Smooth muscle cell (in vitro differentiated cells): Measurements from ENCODE around the gene LTK. TPM values are rescaled to one million over a fixed set of nuclear protein-coding genes. Genes with fewer than 3 reads are reported as not detected.

Source experiments
- DNase-seq: peaks from one replicate; lab custom pipeline; 2025; ENCODE audit not compliant: unreplicated experiment; lab: John Stamatoyannopoulos, UW
- H2AFZ ChIP-seq: fragments of 200-600 bp; sonication (generic); 2 replicates; pipeline ENCODE4 v1.6.0; 2016; ENCODE audit warnings: antibody characterized with exemption, low read depth, mild to moderate bottlenecking
- H3F3A ChIP-seq: fragments of 200-600 bp; sonication (generic); 2 replicates; pipeline ENCODE4 v1.6.0; 2017; ENCODE audit warnings: antibody characterized with exemption, low read depth
- H3K27ac ChIP-seq: fragments of 200-600 bp; sonication (generic); 2 replicates; pipeline ENCODE4 v1.5.1; 2016; ENCODE audit warnings: low read depth, mild to moderate bottlenecking
- H3K27me3 ChIP-seq: fragments of 200-600 bp; sonication (generic); 2 replicates; pipeline ENCODE4 v1.6.1; 2016; ENCODE audit warnings: low read depth, mild to moderate bottlenecking
- H3K36me3 ChIP-seq: fragments of 200-600 bp; sonication (generic); 2 replicates; pipeline ENCODE4 v1.5.1; 2016; ENCODE audit warnings: low read depth
- H3K4me1 ChIP-seq: fragments of 200-600 bp; sonication (generic); 2 replicates; pipeline ENCODE4 v1.5.1; 2016; ENCODE audit warnings: low read depth
- H3K4me2 ChIP-seq: fragments of 200-600 bp; sonication (generic); 2 replicates; pipeline ENCODE4 v1.6.0; 2016; ENCODE audit warnings: mild to moderate bottlenecking
- H3K4me3 ChIP-seq: fragments of 200-600 bp; sonication (generic); 2 replicates; pipeline ENCODE4 v1.5.1; 2016; ENCODE audit warnings: mild to moderate bottlenecking
- H3K79me2 ChIP-seq: fragments of 200-600 bp; sonication (generic); 2 replicates; pipeline ENCODE4 v1.6.0; 2016; ENCODE audit warnings: low read depth, mild to moderate bottlenecking
- H3K9ac ChIP-seq: fragments of 200-600 bp; sonication (generic); 2 replicates; pipeline ENCODE4 v1.6.0; 2016; ENCODE audit warnings: low read depth
- H3K9me3 ChIP-seq: fragments of 200-600 bp; sonication (generic); replicated peaks from 2 replicates; pipeline ENCODE4 v1.5.1; 2016; ENCODE audit warnings: low read depth
- H4K20me1 ChIP-seq: fragments of 200-600 bp; sonication (generic); 2 replicates; pipeline ENCODE4 v1.6.0; 2016; ENCODE audit warnings: low read depth
- WGBS: methylation state at CpG from one replicate; pipeline ENCODE4 v1.1.7; 2016; ENCODE audit warnings: low lambda C conversion rate; 5-methylcytosine and 5-hydroxymethylcytosine counted together
- polyA plus RNA-seq: library from polyadenylated mRNA; unstranded; fragments of >200 nt; fragmentation: Nextera tagmentation; extraction: Ambion mirVana; gene quantifications from 2 replicates; pipeline ENCODE4 v1.2.1, GENCODE V29; 2016
- total RNA-seq: library from RNA; depleted of rRNA; stranded (reverse); fragments of >200 nt; gene quantifications from 2 replicates; pipeline ENCODE4 v1.2.3, GENCODE V29; 2014
- TF ChIP-seq, protein P1 (sequence below): fragments of 200-600 bp; sonication (generic); IDR thresholded peaks from 2 replicates; pipeline ENCODE4 v1.5.1; 2017; ENCODE audit warnings: borderline replicate concordance, mild to moderate bottlenecking, antibody characterized with exemption; ENCODE audit not compliant: insufficient read depth, poor library complexity, severe bottlenecking

Gene LTK
- total and polyA plus RNA-seq, 2 experiments from 2014 or later = 1.2 to 1.6 TPM

DNA sequence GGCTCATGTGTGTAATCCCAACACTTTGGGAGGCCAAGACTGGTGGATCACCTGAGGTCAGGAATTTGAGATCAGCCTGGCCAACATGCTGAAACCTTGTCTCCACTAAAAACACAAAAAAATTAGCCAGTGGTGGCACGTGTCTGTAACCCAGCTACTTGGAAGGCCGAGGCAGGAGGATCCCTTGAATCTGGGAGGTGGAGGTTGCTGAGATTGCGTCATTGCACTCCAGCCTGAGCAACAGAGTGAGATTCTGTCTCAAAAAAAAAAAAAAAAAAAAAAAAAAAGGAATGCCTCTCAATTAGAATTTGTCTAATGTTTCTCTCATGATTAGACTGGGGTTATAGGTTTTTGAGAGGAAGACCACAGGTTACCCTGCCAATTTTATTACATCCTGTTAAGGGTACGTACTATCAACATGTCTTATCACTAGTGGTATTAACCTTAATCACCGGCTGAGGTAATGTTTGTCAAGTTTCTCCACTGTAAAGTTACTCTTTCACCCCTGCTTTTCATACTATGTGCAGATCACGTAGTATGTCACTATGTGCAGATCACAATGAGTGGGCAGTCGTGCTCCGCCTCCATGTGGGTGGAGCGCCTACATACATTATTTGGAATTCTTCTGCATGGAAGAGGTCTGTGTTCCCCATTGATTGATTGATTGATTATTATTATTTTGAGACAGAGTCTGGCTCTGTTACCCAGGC is 36.6 kb upstream of the LTK start:
- H3F3A ChIP-seq = no peaks in the 10 kb centered on the region
- H4K20me1 ChIP-seq = no peaks in the 10 kb centered on the region
- no peaks in the 10 kb centered on the region for H3K4me1 ChIP-seq
- TF ChIP-seq, protein P1, sequence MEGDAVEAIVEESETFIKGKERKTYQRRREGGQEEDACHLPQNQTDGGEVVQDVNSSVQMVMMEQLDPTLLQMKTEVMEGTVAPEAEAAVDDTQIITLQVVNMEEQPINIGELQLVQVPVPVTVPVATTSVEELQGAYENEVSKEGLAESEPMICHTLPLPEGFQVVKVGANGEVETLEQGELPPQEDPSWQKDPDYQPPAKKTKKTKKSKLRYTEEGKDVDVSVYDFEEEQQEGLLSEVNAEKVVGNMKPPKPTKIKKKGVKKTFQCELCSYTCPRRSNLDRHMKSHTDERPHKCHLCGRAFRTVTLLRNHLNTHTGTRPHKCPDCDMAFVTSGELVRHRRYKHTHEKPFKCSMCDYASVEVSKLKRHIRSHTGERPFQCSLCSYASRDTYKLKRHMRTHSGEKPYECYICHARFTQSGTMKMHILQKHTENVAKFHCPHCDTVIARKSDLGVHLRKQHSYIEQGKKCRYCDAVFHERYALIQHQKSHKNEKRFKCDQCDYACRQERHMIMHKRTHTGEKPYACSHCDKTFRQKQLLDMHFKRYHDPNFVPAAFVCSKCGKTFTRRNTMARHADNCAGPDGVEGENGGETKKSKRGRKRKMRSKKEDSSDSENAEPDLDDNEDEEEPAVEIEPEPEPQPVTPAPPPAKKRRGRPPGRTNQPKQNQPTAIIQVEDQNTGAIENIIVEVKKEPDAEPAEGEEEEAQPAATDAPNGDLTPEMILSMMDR = no peak
- no peak overlapping the region for H3K4me3 ChIP-seq
- no peaks in the 10 kb centered on the region for H3K27me3 ChIP-seq
- H3K79me2 ChIP-seq = no peaks in the 10 kb centered on the region
- H3K9ac ChIP-seq = no peak overlapping the region
- H3K4me2 ChIP-seq = no peak overlapping the region
- no peak overlapping the region for H2AFZ ChIP-seq
- no peak for DNase-seq
- no peak overlapping the region for H3K27ac ChIP-seq
- no peaks in the 10 kb centered on the region for H3K9me3 ChIP-seq
- 87% methylated on average over 9 of the region's 9 CpGs for WGBS
- H3K36me3 ChIP-seq = no peaks in the 10 kb centered on the region

GRCh38 chr15:41546851-41547786 is 33.5 kb upstream of the LTK start:
- no peak overlapping the region for H3K9ac ChIP-seq
- H2AFZ ChIP-seq = no peak overlapping the region
- no peaks in the 10 kb centered on the region for H3F3A ChIP-seq
- peaks cover 3% of the 10 kb centered on the region for H3K4me1 ChIP-seq
- TF ChIP-seq, protein P1 = no peak
- no peak for DNase-seq
- H3K27me3 ChIP-seq = no peaks in the 10 kb centered on the region
- WGBS = 70% methylated on average over 13 of the region's 13 CpGs
- peak overlapping the region; percentile 67 for H3K27ac ChIP-seq
- no peak overlapping the region for H3K4me3 ChIP-seq
- no peaks in the 10 kb centered on the region for H3K9me3 ChIP-seq
- peaks cover 13% of the 10 kb centered on the region for H3K79me2 ChIP-seq
- no peaks in the 10 kb centered on the region for H4K20me1 ChIP-seq
- no peaks in the 10 kb centered on the region for H3K36me3 ChIP-seq
- no peak overlapping the region for H3K4me2 ChIP-seq

DNA sequence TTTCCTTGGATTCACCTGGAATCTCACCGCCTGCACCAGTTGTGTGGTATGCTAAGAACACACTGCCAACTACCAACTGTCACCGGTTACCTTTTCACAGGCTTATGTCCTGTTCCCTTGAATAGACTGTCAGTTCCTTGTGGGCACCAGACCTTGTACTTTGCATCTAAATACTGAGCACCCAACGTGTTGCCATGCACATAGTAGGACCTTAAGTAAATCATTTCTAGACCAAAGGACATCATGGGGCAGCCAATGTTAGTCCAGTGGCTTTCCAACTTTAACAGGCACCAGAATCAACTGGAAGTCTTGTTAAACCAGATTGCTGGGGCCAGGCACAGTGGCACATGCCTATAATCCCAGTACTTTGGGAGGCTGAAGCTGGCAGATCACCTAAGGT is 31.6 kb upstream of the LTK start:
- Histone ChIP-seq H3K36me3 (no peaks in the 10 kb centered on the region), H3K27me3 (no peaks in the 10 kb centered on the region), H3K27ac (no peak overlapping the region), H3K9me3 (no peaks in the 10 kb centered on the region), H3K4me3 (no peak overlapping the region), H3K9ac (no peak overlapping the region), H3K79me2 (peaks cover 17% of the 10 kb centered on the region), H2AFZ (no peak overlapping the region), H4K20me1 (no peaks in the 10 kb centered on the region), H3K4me1 (peaks cover 3% of the 10 kb centered on the region), H3F3A (no peaks in the 10 kb centered on the region), H3K4me2 (no peak overlapping the region)
- no peak for DNase-seq
- WGBS = 95% methylated on average over 3 of the region's 3 CpGs
- TF ChIP-seq, protein P1 = no peak
